ENCODE data around the gene ELFN2.

ELFN2 gene

DNA sequence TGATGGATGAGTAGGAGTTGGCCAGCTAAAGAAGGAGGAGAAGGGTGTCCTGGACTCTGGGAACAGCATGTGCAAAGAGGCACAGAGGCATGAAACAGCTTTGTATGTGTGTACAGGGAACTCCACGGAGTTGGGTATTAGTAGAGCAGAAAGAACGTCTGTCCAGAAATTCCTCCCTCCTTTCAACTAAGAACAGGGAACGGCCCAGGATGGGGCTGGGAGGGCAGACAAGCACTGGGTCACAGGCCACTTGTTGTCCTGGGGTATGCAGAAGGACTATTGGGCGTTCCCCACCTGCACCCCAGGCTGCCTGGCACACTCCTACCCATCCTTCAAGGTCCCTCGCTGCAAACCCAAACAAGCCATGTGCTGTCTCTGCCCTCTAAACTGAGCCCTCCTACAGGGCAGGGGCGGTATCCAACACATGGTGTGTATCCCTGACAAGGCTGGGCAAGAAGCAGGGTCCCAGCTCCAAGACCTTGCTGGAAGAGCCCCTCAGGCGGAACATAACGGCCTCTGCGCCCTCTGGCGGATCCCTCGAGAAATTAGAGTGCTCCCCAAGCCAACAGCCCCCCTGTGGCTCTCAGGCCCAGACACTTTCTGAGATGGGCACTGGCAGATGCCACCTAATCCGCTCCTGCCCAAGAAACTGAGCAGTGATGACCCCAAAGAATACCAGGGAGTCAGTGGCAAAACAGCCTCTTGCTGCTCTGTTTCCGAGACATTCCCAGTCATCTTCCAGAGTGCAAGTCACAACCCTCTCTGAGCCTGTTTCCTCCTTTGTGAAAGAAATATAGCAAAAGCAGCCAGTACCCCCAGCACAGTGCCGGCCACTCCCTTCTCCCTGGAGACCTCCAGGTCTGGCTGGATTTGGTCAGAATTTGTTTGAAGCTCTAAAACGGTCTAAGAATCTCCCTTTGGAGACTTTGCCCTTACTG, 1.6 kb upstream of the ELFN2 start:
- in situ Hi-C loops (cut with HindIII; ENCODE audit: low sequenced_read_pairs), result no loop called here

DNA sequence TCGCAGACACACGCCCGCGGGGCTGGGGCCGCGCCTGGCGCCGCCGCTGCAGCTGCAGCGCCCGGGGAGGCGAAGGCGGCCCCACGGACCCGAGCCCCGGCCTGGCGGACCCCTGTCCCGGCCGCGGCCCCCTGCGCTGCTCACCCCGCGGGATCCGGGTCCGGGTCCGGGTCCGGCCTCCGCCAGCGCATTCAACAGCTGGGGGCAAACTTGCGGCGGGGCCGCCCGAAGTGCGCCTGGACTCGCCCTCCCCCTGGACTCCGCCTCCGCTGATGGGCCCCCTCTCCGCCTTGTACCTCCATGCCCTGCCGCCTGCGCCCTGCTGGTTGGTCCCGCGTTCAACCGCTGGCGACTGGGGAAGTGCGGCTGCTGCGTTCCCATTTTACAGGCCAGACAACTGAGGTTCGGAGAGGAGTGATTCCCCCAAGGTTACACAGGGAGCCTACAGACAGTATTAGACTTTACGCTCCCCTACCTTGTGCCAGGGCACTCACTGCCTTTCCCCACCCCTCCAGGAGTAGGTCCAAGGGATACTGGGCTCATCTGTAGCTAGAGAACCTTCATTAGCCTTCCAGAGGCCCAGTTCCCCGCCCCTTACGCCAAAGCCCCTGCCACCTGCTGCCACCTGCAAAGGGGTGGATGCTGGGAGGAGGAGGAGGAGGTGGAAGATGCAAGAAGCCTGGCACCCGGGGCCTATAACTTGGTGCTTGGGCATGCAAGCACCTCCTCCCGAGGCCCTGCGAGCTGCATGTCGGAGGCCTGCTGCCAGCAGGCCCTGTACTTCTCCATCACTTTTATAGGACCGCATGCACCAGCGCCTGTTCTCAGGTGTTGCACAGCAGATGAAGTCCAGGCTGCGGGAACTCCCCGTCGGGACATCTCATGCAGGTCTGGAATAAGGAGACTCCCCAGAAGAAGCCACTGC, 694 bp upstream of the ELFN2 start:
- in situ Hi-C loops (cut with HindIII; ENCODE audit: low sequenced_read_pairs), result no loop called here

GRCh38 chr22:37426706-37427134, 559 bp downstream of the ELFN2 start:
- in situ Hi-C loops (cut with HindIII; ENCODE audit: low sequenced_read_pairs), result no loop called here

GRCh38 chr22:37425800-37426705, 1.2 kb downstream of the ELFN2 start:
- in situ Hi-C loops (cut with HindIII; ENCODE audit: low sequenced_read_pairs), result no loop called here

GRCh38 chr22:37425369-37425768, 1.9 kb downstream of the ELFN2 start:
- in situ Hi-C loops (cut with HindIII; ENCODE audit: low sequenced_read_pairs), result no loop called here

DNA sequence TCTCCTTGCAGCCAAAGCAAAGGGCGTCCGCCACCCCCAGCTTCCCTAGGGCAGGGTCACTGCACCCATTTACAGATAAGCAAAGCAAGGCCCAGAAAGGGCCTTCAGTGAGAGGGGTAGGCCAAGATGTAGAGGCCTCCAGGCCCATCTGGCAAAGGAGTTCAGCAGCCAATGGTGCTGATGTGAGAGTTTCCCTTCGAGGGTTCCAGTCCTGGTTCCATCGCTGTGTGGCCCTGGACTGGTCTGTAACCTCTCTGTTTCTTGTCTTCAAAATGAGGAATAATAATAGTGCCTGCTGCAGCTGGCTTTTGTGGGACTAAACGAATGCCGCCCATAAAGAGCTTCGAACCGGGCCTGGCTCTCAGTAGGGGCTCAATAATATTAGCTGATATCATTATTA, 4.0 kb downstream of the ELFN2 start:
- in situ Hi-C loops (cut with HindIII; ENCODE audit: low sequenced_read_pairs), result no loop called here

DNA sequence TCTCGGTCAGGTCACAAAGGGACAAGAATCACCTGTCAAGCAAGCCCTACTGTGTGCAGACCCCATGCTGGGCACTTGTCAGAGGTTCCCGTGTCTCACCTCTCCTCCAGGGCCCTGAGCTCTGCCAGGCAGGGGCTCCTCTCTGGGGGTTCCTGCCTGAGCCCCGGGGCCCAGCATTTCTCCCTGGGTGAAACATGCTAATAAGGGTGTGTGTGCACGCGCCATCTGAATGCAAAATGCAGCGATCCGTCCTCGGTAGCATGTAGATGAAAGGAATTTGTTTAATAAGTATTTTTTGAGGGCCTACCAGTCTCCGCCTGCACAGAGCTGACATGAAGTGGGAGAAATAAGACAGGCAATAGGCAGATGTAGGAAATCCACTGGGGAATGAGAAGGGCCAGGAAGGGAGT, 5.8 kb downstream of the ELFN2 start:
- in situ Hi-C loops (cut with HindIII; ENCODE audit: low sequenced_read_pairs), result no loop called here

DNA sequence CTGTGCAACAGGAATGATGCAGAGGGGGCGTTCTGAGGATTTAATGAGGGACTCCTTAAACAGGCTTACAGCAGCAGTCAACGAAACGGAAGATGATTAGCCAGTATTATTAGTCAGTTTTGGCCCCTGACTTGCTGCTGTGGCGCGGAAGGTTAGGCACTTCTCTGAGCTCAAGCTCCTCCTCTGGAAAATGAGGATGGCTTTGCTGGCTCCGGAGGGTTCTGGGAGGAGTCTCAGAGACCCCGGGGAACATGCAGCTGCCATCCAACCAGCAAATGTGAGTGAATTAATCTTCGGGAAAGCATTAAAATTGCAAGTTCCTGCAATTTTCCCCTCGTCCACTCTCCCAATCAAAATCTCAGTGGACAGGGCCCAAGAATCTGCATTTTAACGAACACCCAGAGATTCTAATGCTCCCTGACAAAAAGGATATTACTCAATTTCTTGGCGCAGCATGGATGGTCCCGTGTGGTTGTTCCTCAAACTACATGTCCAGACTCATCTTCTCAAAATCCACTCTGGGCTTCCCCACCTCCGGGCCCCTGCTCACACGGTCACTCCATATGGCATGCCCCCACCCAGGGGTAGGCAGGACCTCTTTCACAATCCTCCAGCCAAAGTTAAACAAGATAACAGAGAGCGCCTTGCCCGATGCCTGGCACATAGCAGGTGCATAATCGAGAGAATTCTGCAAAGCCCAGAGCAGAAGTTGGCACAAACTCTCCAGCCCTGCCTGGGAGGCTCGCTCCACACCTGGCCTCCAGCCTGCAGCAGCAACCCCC, 6.4 kb downstream of the ELFN2 start:
- in situ Hi-C loops (cut with HindIII; ENCODE audit: low sequenced_read_pairs), result no loop called here

DNA sequence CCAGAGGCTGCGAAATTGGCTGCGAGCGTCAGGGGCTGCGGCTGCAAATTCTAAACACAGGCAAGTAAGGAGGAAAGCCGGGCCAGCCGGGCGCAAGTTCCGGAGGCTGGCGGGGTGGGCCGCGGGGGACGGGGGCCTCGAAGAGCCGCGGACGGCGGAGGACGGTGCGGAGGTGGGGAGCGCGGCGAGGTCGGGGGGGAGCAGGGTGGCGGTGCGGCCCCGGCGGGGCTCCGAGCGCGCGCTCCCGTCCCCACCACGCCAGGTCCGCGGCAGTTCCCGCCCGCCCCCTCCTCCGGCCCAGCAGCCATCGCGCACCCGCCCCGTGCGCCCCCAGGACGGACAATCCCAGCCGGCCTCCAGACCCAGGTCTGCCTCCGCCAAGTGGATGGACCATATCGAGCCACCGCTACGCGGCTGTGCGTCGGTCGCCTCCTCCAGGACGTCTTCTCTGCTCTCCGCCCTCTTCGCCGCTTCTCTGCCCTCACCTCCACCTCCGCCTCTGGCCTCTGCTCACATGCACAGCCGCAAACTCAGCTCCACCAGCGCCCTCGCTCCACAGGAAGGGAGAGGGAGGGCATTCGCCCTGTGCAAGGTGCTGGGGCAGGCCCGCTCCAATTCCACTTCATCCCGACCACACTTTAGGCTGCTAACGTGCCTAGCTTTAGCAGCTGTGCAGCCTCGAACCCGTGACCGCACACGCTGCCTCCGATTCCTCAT, 7.2 kb downstream of the ELFN2 start:
- in situ Hi-C loops (cut with HindIII; ENCODE audit: low sequenced_read_pairs), result no loop called here

- in situ Hi-C loops (cut with HindIII; ENCODE audit: low sequenced_read_pairs), result no loop called here
These were observed 7.8 kb downstream of the ELFN2 start for GRCh38 chr22:37419370-37419968.

GRCh38 chr22:37418627-37419369, 8.5 kb downstream of the ELFN2 start:
- in situ Hi-C loops (cut with HindIII; ENCODE audit: low sequenced_read_pairs), result no loop called here

DNA sequence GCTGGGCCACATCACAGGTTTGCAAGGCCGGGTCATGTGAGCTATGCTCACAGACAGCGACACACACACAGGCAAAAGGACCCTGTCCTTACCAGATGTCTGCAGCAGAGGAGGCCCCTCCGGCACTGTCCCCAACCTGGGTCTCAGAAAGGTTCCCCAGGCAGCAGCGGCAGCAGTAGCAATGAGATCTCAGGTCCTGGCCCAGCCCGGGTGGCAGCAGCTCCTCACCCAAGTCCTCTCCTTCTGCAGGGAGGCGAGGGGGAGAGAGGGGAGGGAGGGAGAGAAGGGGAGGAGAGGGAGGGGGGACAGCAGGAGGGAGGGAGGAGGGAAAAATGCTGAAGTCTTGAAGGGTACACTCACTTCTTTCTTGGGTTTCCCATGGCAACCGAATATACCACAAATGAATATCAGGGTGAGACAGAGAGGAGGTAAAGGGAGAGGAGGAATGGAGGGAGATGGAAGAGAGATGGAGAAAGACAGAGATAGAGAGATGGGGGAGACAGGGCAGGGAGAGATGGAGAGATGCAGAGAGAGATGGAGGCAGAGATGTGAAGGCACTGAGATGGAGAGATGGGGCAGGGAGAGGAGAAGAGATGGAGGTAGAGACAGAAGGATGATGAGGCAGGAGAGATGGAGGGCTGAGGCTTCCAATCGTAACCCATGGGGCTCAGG, 9.5 kb downstream of the ELFN2 start:
- in situ Hi-C loops (cut with HindIII; ENCODE audit: low sequenced_read_pairs), result no loop called here

DNA sequence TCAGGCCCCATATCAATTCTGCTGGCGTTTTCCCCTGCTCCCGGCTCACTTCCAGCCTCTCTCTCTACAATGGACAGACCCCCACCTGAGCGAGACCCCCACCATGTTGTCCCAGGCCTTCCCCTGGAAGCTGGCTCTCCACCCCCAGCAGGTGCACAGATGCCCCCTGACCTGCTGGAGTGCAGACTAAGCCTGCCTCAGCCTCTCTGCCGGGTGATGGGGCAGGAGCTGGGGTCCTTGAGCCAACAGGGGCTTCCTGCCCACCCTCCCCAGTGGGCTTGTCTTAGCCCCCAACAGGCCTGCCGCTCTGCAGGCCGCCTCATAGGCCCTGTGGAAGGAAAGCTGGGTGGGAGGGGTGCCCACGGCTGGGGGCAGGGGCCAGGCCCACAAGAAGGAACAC, 10.0 kb downstream of the ELFN2 start:
- in situ Hi-C loops (cut with HindIII; ENCODE audit: low sequenced_read_pairs), result no loop called here

GRCh38 chr22:37416827-37417226, 10.5 kb downstream of the ELFN2 start:
- in situ Hi-C loops (cut with HindIII; ENCODE audit: low sequenced_read_pairs), result no loop called here

DNA sequence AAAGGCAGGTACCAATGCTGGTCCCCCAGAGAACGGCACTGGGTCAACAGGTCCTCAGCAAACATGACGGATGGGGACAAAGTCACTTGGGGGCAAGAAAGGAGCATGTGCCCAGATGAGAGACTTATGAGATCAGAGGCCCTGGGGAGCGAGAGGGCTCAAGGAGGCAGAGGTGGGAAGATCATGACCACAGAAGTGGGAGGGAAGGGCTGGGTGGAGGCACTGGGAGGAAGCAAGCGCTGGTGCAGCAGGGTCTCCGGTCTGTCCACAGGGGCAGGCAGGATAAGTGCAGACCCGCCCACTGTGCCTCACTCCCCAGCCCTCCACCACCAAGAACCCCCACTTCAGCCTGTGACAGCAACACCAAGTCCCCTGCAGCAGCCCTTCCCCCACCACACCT, 10.9 kb downstream of the ELFN2 start:
- in situ Hi-C loops (cut with HindIII; ENCODE audit: low sequenced_read_pairs), result no loop called here

GRCh38 chr22:37415210-37415609, 12.1 kb downstream of the ELFN2 start:
- in situ Hi-C loops (cut with HindIII; ENCODE audit: low sequenced_read_pairs), result no loop called here

DNA sequence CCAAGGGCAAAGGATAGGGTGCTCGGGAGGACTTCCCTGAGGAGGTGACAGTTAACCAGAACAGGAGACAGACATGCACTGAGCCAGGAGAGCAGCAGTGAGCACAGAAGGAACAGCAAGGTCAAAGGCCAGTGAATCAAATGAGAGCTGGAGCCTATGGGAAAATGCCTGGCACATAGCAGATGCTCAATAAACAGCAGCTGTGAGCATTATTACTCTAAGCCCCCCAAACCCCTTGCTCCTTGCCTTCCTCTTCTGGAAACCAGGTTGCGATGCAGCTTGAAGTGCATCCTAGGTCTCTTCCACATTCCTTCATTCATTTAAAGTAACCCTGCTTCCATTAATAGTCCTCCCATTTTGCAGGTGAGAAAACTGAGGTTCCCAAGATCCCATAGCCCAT, 13.0 kb downstream of the ELFN2 start:
- in situ Hi-C loops (cut with HindIII; ENCODE audit: low sequenced_read_pairs), result no loop called here

DNA sequence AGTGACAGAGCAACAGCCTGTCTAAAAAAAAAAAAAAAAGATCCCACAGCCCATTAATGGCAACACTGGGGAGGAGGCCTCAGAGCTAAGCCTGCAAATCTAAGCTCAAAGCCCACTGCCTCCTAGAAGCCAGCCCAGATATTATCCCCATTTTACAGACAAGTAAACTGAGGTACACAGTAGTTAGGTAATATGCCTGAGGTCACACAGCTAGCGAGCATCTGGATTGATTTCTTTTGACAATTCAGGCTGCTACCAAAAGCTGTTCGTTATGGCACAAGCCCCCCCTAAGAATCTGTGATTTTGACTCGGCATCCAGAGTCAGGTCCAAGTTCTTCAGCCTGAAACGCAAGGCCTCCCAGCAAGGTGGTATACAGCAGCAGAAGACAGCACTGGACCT, 13.7 kb downstream of the ELFN2 start:
- in situ Hi-C loops (cut with HindIII; ENCODE audit: low sequenced_read_pairs), result no loop called here
